ENCODE data around the gene XPO4.

- TF ChIP-seq CTCF (IDR thresholded peaks at IDR 0.05) (no peak), POLR2AphosphoS5 (IDR thresholded peaks at IDR 0.05) (no peak), POLR2A (IDR thresholded peaks at IDR 0.05) (no peak)
These were observed 2.4 kb upstream of the XPO4 start for GRCh38 chr13:20904908-20905307.

Measured in sigmoid colon (tissue), 4 donors.